Measurements from ENCODE around the gene FAM210B. TPM values are rescaled to one million over a fixed set of nuclear protein-coding genes. Genes with fewer than 3 reads are reported as not detected.
"Not testable (repeated sequence)": the region's sequence is repeated elsewhere in the genome, so short reads cannot be mapped to it uniquely, and the experiment has no call there.

Gene FAM210B
- total RNA-seq, 2 donors from 2014 or later, result 66.5 to 159 TPM

- intact Hi-C loops (cut with DNase I), result loop anchor here (2.0 kb wide), 1 partner anchor 75 kb away; the partner anchor contains the start of gene RTF2
- 49% methylated on average over 8 of the region's 8 CpGs for WGBS
- H3K4me3 ChIP-seq, result peak overlapping the region in 1 of 2 donors; percentile 81
- no peaks in the 10 kb centered on the region for H3K9me3 ChIP-seq
- peak overlapping the region in 1 of 2 donors; percentile 91 for H3K27ac ChIP-seq
- H3K36me3 ChIP-seq, result peaks cover 0 to 5% of the 10 kb centered on the region in 2 donors
- no peak for DNase-seq (ENCODE audit: low spot score)
- H3K27me3 ChIP-seq (replicated peaks; ENCODE audit: insufficient read depth), result no peaks in the 10 kb centered on the region
- no peaks in the 10 kb centered on the region for H3K4me1 ChIP-seq (replicated peaks)
- no peak for TF ChIP-seq POLR2A (IDR thresholded peaks at IDR 0.05)
- no peak for TF ChIP-seq POLR2AphosphoS5 (IDR thresholded peaks at IDR 0.05)
- TF ChIP-seq CTCF (IDR thresholded peaks at IDR 0.05), result no peak
Measured at GRCh38 chr20:56393653-56394052, 34.9 kb downstream of the FAM210B start.

- no peak for DNase-seq (ENCODE audit: low spot score)
- H3K9me3 ChIP-seq, result no peaks in the 10 kb centered on the region
- peaks cover 0 to 5% of the 10 kb centered on the region in 2 donors for H3K36me3 ChIP-seq
- no peak overlapping the region for H3K4me3 ChIP-seq
- WGBS, result 80% methylated on average over 4 of the region's 4 CpGs
- no peaks in the 10 kb centered on the region for H3K4me1 ChIP-seq (replicated peaks)
- intact Hi-C loops (cut with DNase I), result no loop called here
- no peaks in the 10 kb centered on the region for H3K27me3 ChIP-seq (replicated peaks; ENCODE audit: insufficient read depth)
- TF ChIP-seq POLR2AphosphoS5 (IDR thresholded peaks at IDR 0.05), result no peak
- H3K27ac ChIP-seq, result no peak overlapping the region
Measured at GRCh38 chr20:56395166-56395565, 36.4 kb downstream of the FAM210B start.

- no peak overlapping the region for H3K4me3 ChIP-seq
- peak; percentile 41 for DNase-seq (ENCODE audit: low spot score)
- peak; percentile 48 to 69 (median 57) for TF ChIP-seq CTCF (IDR thresholded peaks at IDR 0.05)
- no peak for TF ChIP-seq POLR2AphosphoS5 (IDR thresholded peaks at IDR 0.05)
- TF ChIP-seq POLR2A (IDR thresholded peaks at IDR 0.05), result no peak
- H3K27me3 ChIP-seq (replicated peaks; ENCODE audit: insufficient read depth), result no peaks in the 10 kb centered on the region
- no peaks in the 10 kb centered on the region for H3K4me1 ChIP-seq (replicated peaks)
- intact Hi-C loops (cut with DNase I), result no loop called here
- H3K9me3 ChIP-seq, result no peaks in the 10 kb centered on the region
- H3K27ac ChIP-seq, result no peak overlapping the region
- H3K36me3 ChIP-seq, result peaks cover 4 to 5% of the 10 kb centered on the region in 2 donors
Measured at GRCh38 chr20:56400001-56400640, 41.3 kb downstream of the FAM210B start.

- 87% methylated on average over 26 of the region's 26 CpGs for WGBS
- Histone ChIP-seq H3K9me3 (no peaks in the 10 kb centered on the region), H3K27me3 (replicated peaks; ENCODE audit: insufficient read depth) (no peaks in the 10 kb centered on the region), H3K4me3 (no peak overlapping the region), H3K27ac (no peak overlapping the region), H3K4me1 (replicated peaks) (no peaks in the 10 kb centered on the region), H3K36me3 (peaks cover 0 to 4% of the 10 kb centered on the region in 2 donors)
- intact Hi-C loops (cut with DNase I), result no loop called here
- TF ChIP-seq POLR2AphosphoS5 (IDR thresholded peaks at IDR 0.05) (no peak), CTCF (IDR thresholded peaks at IDR 0.05) (no peak), POLR2A (IDR thresholded peaks at IDR 0.05) (no peak)
- DNase-seq (ENCODE audit: low spot score), result no peak
Measured at GRCh38 chr20:56403465-56403864, 44.7 kb downstream of the FAM210B start.

GRCh38 chr20:56405356-56405755 lies 46.6 kb downstream of the FAM210B start:
- H3K36me3 ChIP-seq; H3K4me1 ChIP-seq (replicated peaks); H3K4me3 ChIP-seq; H3K9me3 ChIP-seq; H3K27me3 ChIP-seq (replicated peaks; ENCODE audit: insufficient read depth); intact Hi-C loops (cut with DNase I); DNase-seq (ENCODE audit: low spot score); H3K27ac ChIP-seq: not testable (repeated sequence)
- 91% methylated on average over 12 of the region's 12 CpGs for WGBS

GRCh38 chr20:56406910-56407309 lies 48.1 kb downstream of the FAM210B start:
- TF ChIP-seq POLR2A (IDR thresholded peaks at IDR 0.05), result no peak
- no peak for TF ChIP-seq POLR2AphosphoS5 (IDR thresholded peaks at IDR 0.05)
- TF ChIP-seq CTCF (IDR thresholded peaks at IDR 0.05), result no peak
- no peaks in the 10 kb centered on the region for H3K4me1 ChIP-seq (replicated peaks)
- intact Hi-C loops (cut with DNase I), result no loop called here
- no peaks in the 10 kb centered on the region for H3K9me3 ChIP-seq
- WGBS, result 91% methylated on average over 3 of the region's 3 CpGs
- H3K27ac ChIP-seq, result no peak overlapping the region
- no peak for DNase-seq (ENCODE audit: low spot score)
- no peak overlapping the region for H3K4me3 ChIP-seq
- H3K27me3 ChIP-seq (replicated peaks; ENCODE audit: insufficient read depth), result no peaks in the 10 kb centered on the region
- H3K36me3 ChIP-seq, result no peaks in the 10 kb centered on the region
